ENCODE measurements around the gene LARP4B.
"Not testable (repeated sequence)": the region's sequence is repeated elsewhere in the genome, so short reads cannot be mapped to it uniquely, and the experiment has no call there.

Gene LARP4B

GRCh38 chr10:958106-958505 is 26.6 kb upstream of the LARP4B start:
- no peak for DNase-seq (ENCODE audit: low read depth in 2 of 2)

GRCh38 chr10:955820-956217 is 24.3 kb upstream of the LARP4B start:
- DNase-seq (ENCODE audit: low read depth in 2 of 2), result no peak

- no peak for DNase-seq (ENCODE audit: low read depth in 2 of 2)
Measured at GRCh38 chr10:955127-955819, 23.8 kb upstream of the LARP4B start.

- no peak for DNase-seq (ENCODE audit: low read depth in 2 of 2)
Measured at GRCh38 chr10:954396-954795, 22.9 kb upstream of the LARP4B start.

- no peak for DNase-seq (ENCODE audit: low read depth in 2 of 2)
Measured at GRCh38 chr10:953836-954235, 22.3 kb upstream of the LARP4B start.

GRCh38 chr10:949446-949845 is 17.9 kb upstream of the LARP4B start:
- no peak for DNase-seq (ENCODE audit: low read depth in 2 of 2)

- DNase-seq (ENCODE audit: low read depth in 2 of 2), result no peak
Measured at GRCh38 chr10:948347-948746, 16.8 kb upstream of the LARP4B start.

- DNase-seq (ENCODE audit: low read depth in 2 of 2), result no peak
Measured at GRCh38 chr10:947881-948280, 16.4 kb upstream of the LARP4B start.

- no peak for DNase-seq (ENCODE audit: low read depth in 2 of 2)
Measured at GRCh38 chr10:947051-947450, 15.5 kb upstream of the LARP4B start.

GRCh38 chr10:945778-946177 is 14.3 kb upstream of the LARP4B start:
- DNase-seq (ENCODE audit: low read depth in 2 of 2), result no peak

GRCh38 chr10:944034-944831 is 12.7 kb upstream of the LARP4B start:
- DNase-seq (ENCODE audit: low read depth in 2 of 2), result no peak

- no peak for DNase-seq (ENCODE audit: low read depth in 2 of 2)
Measured at GRCh38 chr10:943334-944033, 12.0 kb upstream of the LARP4B start.

GRCh38 chr10:938941-939678 is 7.6 kb upstream of the LARP4B start:
- DNase-seq (ENCODE audit: low read depth in 2 of 2), result no peak

GRCh38 chr10:934746-935406 is 3.4 kb upstream of the LARP4B start:
- no peak for DNase-seq (ENCODE audit: low read depth in 2 of 2)

GRCh38 chr10:934165-934564 is 2.7 kb upstream of the LARP4B start:
- DNase-seq (ENCODE audit: low read depth in 2 of 2), result not testable (repeated sequence)

GRCh38 chr10:932589-932988 is 1.1 kb upstream of the LARP4B start:
- no peak for DNase-seq (ENCODE audit: low read depth in 2 of 2)

GRCh38 chr10:930625-931325 is 730 bp downstream of the LARP4B start:
- no peak for DNase-seq (ENCODE audit: low read depth in 2 of 2)

- no peak for DNase-seq (ENCODE audit: low read depth in 2 of 2)
Measured at GRCh38 chr10:929960-930624, 1.4 kb downstream of the LARP4B start.

GRCh38 chr10:927131-927530 is 4.4 kb downstream of the LARP4B start:
- DNase-seq (ENCODE audit: low read depth in 2 of 2), result no peak

- DNase-seq (ENCODE audit: low read depth in 2 of 2), result no peak
Measured at GRCh38 chr10:926075-926698, 5.3 kb downstream of the LARP4B start.
